Measurements from ENCODE around the gene PI4K2B. TPM values are rescaled to one million over a fixed set of nuclear protein-coding genes. Genes with fewer than 3 reads are reported as not detected.
"Not testable (repeated sequence)": the region's sequence is repeated elsewhere in the genome, so short reads cannot be mapped to it uniquely, and the experiment has no call there.

PI4K2B gene
- total and polyA plus RNA-seq, 2 of the 8 experiments (the other 6 are each of a cell fraction or from before 2014, with no cell fraction given) = 3.0 to 16.2 TPM

GRCh38 chr4:25239528-25239927 is 5.7 kb downstream of the PI4K2B start:
- H4K8ac ChIP-seq (ENCODE audit: extremely low read depth, insufficient read depth, low read length); H3K27ac ChIP-seq (ENCODE audit: low read depth, low read length); H2BK5ac ChIP-seq (ENCODE audit: low read depth, low read length); H2BK12ac ChIP-seq (ENCODE audit: low read depth, low read length); POLR2A ChIA-PET (ENCODE audit: partially characterized antibody); H3K9ac ChIP-seq (replicated peaks in 1 of 4; ENCODE audit: extremely low read depth in 1 of 4, low read depth in 3 of 4, low read length in 3 of 4); H3K4ac ChIP-seq (replicated peaks; ENCODE audit: insufficient read length, low read depth, low read length); FAIRE-seq; H2BK120ac ChIP-seq (replicated peaks; ENCODE audit: low read depth, low read length); H3K27me3 ChIP-seq (replicated peaks in 1 of 4; ENCODE audit: control insufficient read depth in 3 of 4, extremely low read depth in 1 of 4, insufficient read depth in 3 of 4, low read length in 3 of 4); H4K20me1 ChIP-seq (replicated peaks in 1 of 2; ENCODE audit: control insufficient read depth in 1 of 2, insufficient read depth in 2 of 2, low read length in 2 of 2); H2AFZ ChIP-seq (ENCODE audit: low read length); H3K36me3 ChIP-seq (ENCODE audit: control insufficient read depth in 2 of 4, insufficient read depth in 4 of 4, low read length in 3 of 4); H4K5ac ChIP-seq (ENCODE audit: insufficient read length, low read depth, low read length); H3K18ac ChIP-seq (ENCODE audit: extremely low read depth, low read length); H3K56ac ChIP-seq (replicated peaks; ENCODE audit: insufficient read length, low read depth, low read length); H3K23me2 ChIP-seq (ENCODE audit: low read depth, low read length); DNase-seq (ENCODE audit: low read depth in 1 of 2, low spot score in 2 of 2); H4K91ac ChIP-seq (replicated peaks; ENCODE audit: insufficient read length, low read length); H3K79me1 ChIP-seq (ENCODE audit: low read depth, low read length); H3K4me2 ChIP-seq (ENCODE audit: insufficient read depth in 1 of 2, low read depth in 2 of 2, low read length in 2 of 2); H3K14ac ChIP-seq (ENCODE audit: insufficient read length); H3K23ac ChIP-seq (ENCODE audit: insufficient read length); H3K9me3 ChIP-seq (ENCODE audit: insufficient read depth in 2 of 2, low read depth in 1 of 2, low read length in 1 of 2); H3K4me3 ChIP-seq (ENCODE audit: extremely low read depth in 1 of 4, insufficient read depth in 2 of 4, low read depth in 3 of 4, low read length in 4 of 4); H2AK5ac ChIP-seq (ENCODE audit: low read depth, low read length); H3K4me1 ChIP-seq (replicated peaks in 1 of 4; ENCODE audit: control insufficient read depth in 3 of 4, insufficient read depth in 4 of 4, low read length in 3 of 4); H2BK20ac ChIP-seq (ENCODE audit: low read length); H2BK15ac ChIP-seq (ENCODE audit: low read length): not testable (repeated sequence)
- CTCF ChIA-PET (ENCODE audit: partially characterized antibody) = interaction anchor here (0.6 to 2.0 kb wide), 14 partner anchors 12 to 528 kb away, joined by 3 to 8 read pairs (median 3); partner anchors contain the start of gene ZCCHC4
- 86% methylated on average over 6 of the region's 15 CpGs; no CpG with 5 or more reads in 1 of the 2 experiments for WGBS, 2 experiments (ENCODE audit: extremely low coverage in 1 of 2, insufficient coverage in 1 of 2, insufficient read length in 1 of 2, insufficient replicate concordance in 2 of 2, low coverage in 1 of 2, low lambda C conversion rate in 2 of 2, missing lambda C conversion rate in 1 of 2)
- H3K79me2 ChIP-seq (ENCODE audit: control insufficient read depth in 1 of 2, insufficient read depth in 2 of 2, low read length in 2 of 2) = peaks cover 0 to 34% of the 10 kb centered on the region in 2 experiments; a peak in 3 of 4 replicates
- TF ChIP-seq, protein P1, sequence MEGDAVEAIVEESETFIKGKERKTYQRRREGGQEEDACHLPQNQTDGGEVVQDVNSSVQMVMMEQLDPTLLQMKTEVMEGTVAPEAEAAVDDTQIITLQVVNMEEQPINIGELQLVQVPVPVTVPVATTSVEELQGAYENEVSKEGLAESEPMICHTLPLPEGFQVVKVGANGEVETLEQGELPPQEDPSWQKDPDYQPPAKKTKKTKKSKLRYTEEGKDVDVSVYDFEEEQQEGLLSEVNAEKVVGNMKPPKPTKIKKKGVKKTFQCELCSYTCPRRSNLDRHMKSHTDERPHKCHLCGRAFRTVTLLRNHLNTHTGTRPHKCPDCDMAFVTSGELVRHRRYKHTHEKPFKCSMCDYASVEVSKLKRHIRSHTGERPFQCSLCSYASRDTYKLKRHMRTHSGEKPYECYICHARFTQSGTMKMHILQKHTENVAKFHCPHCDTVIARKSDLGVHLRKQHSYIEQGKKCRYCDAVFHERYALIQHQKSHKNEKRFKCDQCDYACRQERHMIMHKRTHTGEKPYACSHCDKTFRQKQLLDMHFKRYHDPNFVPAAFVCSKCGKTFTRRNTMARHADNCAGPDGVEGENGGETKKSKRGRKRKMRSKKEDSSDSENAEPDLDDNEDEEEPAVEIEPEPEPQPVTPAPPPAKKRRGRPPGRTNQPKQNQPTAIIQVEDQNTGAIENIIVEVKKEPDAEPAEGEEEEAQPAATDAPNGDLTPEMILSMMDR (IDR thresholded peaks at IDR 0.05; ENCODE audit: control extremely low read depth in 1 of 3, insufficient read depth in 1 of 3, low read depth in 1 of 3, low read length in 3 of 3) = peak in 2 of 3 experiments; percentile 6 to 8; a peak in 2 of 4 replicates
- peak; percentile 18 to 39; a peak in 3 of 4 replicates for TF ChIP-seq RAD21 (IDR thresholded peaks at IDR 0.05 in 1 of 2, conservative IDR thresholded peaks at IDR 0.05 in 1 of 2; ENCODE audit: low read depth in 2 of 2, low read length in 2 of 2)

All from H1 (cell line).